ENCODE data around the gene RBM19. TPM values are rescaled to one million over a fixed set of nuclear protein-coding genes. Genes with fewer than 3 reads are reported as not detected.

The RBM19 gene
- total and polyA plus RNA-seq, 2 of the 4 experiments (the other 2 are of a cell fraction) = 18.7 to 19.2 TPM

- TF ChIP-seq CTCF (conservative IDR thresholded peaks at IDR 0.05; ENCODE audit: low read depth, low read length) = no peak
- TF ChIP-seq USF2 (IDR thresholded peaks at IDR 0.05; ENCODE audit: low read depth, low read length) = no peak
- TF ChIP-seq RFX5 (IDR thresholded peaks at IDR 0.05; ENCODE audit: low read depth, low read length) = no peak
- TF ChIP-seq MXI1 (IDR thresholded peaks at IDR 0.05; ENCODE audit: borderline replicate concordance, low read depth, low read length) = no peak
These were observed 67.7 kb downstream of the RBM19 start (continued) for GRCh38 chr12:113898466-113898865.
